Lower leg skin (tissue), 3 donors: ENCODE measurements around the gene PAX7.

Experiments
- CTCF ChIP-seq, 3 donors: fragments of 450-650 bp; IDR thresholded peaks; one replicate each; pipeline ENCODE4 v1.5.1; 2016; ENCODE audit warnings: antibody characterized with exemption in 3 of 3, mild to moderate bottlenecking in 3 of 3, moderate library complexity in 2 of 3
- POLR2A ChIP-seq, 2 donors: fragments of 450-650 bp; IDR thresholded peaks; one replicate each; pipeline ENCODE4 v1.6.1; 2016 to 2017; ENCODE audit warnings: antibody characterized with exemption in 2 of 2, mild to moderate bottlenecking in 1 of 2, moderate library complexity in 1 of 2

- TF ChIP-seq POLR2A (IDR thresholded peaks at IDR 0.05) (no peak), CTCF (IDR thresholded peaks at IDR 0.05) (no peak)
Observed at GRCh38 chr1:18635070-18635577, 4.5 kb downstream of the PAX7 start.
